Type B pancreatic cell (in vitro differentiated cells): Measurements from ENCODE around the gene CA5A. TPM values are rescaled to one million over a fixed set of nuclear protein-coding genes. Genes with fewer than 3 reads are reported as not detected.
A peak's percentile ranks its signal among the peaks of the same experiment; 100 is the strongest.
"Not testable (repeated sequence)": the region's sequence is repeated elsewhere in the genome, so short reads cannot be mapped to it uniquely, and the experiment has no call there.

Experiments used
- DNase-seq: peaks from one replicate; pipeline ENCODE4 v3.0.0; 2021; ENCODE audit warnings: mixed read lengths; ENCODE audit not compliant: unreplicated experiment; ENCODE audit errors: extremely low spot score
- H3K27ac Mint-ChIP-seq: 2 replicates; pipeline ENCODE4 v1.8.0; 2021; ENCODE audit warnings: mild to moderate bottlenecking, mixed read lengths
- H3K27me3 Mint-ChIP-seq: 2 replicates; pipeline ENCODE4 v1.8.0; 2021; ENCODE audit warnings: mixed read lengths
- H3K36me3 Mint-ChIP-seq: 2 replicates; pipeline ENCODE4 v1.8.0; 2021; ENCODE audit warnings: mixed read lengths
- H3K4me1 Mint-ChIP-seq: one replicate; pipeline ENCODE4 v1.8.0; 2021; ENCODE audit warnings: mixed read lengths; ENCODE audit not compliant: unreplicated experiment
- H3K4me3 Mint-ChIP-seq: 2 replicates; pipeline ENCODE4 v1.8.0; 2021; ENCODE audit warnings: mild to moderate bottlenecking, mixed read lengths
- H3K9me3 Mint-ChIP-seq: 2 replicates; pipeline ENCODE4 v1.8.0; 2021; ENCODE audit warnings: mixed read lengths
- total RNA-seq: library from RNA; stranded (reverse); gene quantifications from 2 replicates; pipeline ENCODE4 v1.2.1, GENCODE V29; 2021; ENCODE audit warnings: low replicate concordance
- TF ChIP-seq, protein P1 (sequence below): fragments of 200-600 bp; sonication (generic); conservative IDR thresholded peaks from 2 replicates; pipeline ENCODE4 v1.5.0; 2021; ENCODE audit warnings: antibody characterized with exemption, mild to moderate bottlenecking

The CA5A gene
- total RNA-seq, 1 donor from 2014 or later = 0.70 TPM

GRCh38 chr16:87945351-87946042, 9.2 kb upstream of the CA5A start:
- Mint-ChIP-seq H3K4me3 (peak overlapping the region; percentile 83), H3K27me3 (no peaks in the 10 kb centered on the region), H3K9me3 (no peaks in the 10 kb centered on the region), H3K27ac (peak overlapping the region; percentile 98), H3K36me3 (no peaks in the 10 kb centered on the region), H3K4me1 (peaks cover 13% of the 10 kb centered on the region)
- DNase-seq = no peak
- TF ChIP-seq, protein P1, sequence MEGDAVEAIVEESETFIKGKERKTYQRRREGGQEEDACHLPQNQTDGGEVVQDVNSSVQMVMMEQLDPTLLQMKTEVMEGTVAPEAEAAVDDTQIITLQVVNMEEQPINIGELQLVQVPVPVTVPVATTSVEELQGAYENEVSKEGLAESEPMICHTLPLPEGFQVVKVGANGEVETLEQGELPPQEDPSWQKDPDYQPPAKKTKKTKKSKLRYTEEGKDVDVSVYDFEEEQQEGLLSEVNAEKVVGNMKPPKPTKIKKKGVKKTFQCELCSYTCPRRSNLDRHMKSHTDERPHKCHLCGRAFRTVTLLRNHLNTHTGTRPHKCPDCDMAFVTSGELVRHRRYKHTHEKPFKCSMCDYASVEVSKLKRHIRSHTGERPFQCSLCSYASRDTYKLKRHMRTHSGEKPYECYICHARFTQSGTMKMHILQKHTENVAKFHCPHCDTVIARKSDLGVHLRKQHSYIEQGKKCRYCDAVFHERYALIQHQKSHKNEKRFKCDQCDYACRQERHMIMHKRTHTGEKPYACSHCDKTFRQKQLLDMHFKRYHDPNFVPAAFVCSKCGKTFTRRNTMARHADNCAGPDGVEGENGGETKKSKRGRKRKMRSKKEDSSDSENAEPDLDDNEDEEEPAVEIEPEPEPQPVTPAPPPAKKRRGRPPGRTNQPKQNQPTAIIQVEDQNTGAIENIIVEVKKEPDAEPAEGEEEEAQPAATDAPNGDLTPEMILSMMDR = no peak

DNA sequence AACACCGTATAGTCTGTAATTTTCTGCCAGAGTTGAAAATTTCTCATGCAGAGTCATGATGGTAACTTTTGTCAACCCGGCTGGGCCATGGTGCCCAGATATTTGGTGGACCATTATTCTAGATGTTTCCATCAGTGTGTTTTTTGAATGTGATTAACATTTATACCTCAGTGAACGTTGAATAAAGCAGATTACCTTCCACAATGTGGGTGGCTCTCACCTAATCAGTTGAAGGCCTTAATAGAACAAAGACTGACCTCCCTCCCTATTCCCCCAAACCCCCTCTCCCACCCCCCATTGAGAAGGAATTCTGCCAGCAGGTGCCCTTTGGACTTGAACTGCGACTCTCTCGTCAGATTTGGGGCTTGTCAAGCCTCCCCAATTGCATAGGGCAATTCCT, 6.4 kb upstream of the CA5A start:
- TF ChIP-seq, protein P1 = no peak
- no peak overlapping the region for H3K4me3 Mint-ChIP-seq
- peaks cover 10% of the 10 kb centered on the region for H3K4me1 Mint-ChIP-seq
- no peak for DNase-seq
- H3K27me3 Mint-ChIP-seq = no peaks in the 10 kb centered on the region
- H3K9me3 Mint-ChIP-seq = no peaks in the 10 kb centered on the region
- no peak overlapping the region for H3K27ac Mint-ChIP-seq
- H3K36me3 Mint-ChIP-seq = no peaks in the 10 kb centered on the region

DNA sequence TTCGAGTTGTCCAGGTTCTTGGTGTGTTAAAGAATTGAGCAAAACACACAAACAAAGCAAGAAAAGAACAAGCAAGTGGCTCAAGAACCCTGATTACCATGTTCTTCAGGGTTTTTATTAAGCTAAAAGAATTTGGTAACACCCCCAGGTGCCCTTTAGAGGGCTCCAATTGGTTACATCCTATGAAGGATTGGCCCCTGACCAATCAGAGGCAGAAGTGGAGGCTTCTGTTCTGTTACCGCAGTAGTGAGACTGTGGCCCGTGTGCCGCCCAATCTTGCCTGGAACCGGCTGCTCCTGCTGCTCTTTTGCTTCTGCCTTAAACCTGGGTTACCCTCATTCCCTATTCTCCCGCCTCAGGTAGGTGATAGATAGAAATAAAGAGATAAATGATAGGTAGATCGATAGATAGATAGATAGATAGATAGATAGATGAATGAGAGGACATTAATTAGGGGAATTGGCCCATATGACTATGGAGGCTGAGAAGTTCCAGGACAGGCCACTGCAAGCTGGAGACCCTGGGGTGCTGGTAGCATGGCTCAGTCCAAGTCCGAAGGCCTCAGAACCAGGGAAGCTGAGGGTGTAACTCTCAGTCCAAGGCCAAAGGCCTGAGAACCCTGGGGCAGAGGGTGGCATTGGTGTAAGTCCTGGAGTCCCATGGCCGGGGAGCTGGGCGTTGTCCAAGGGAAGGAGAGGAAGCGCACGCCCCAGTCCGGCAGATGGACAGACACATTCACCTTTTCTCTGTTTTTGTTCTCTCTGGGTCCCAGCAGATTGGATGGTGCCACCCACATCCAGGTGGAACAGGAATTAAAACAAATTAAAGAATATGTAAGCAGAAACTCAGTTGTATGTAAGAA, 3.5 kb upstream of the CA5A start:
- no peaks in the 10 kb centered on the region for H3K9me3 Mint-ChIP-seq
- no peaks in the 10 kb centered on the region for H3K27me3 Mint-ChIP-seq
- no peak overlapping the region for H3K27ac Mint-ChIP-seq
- no peaks in the 10 kb centered on the region for H3K4me1 Mint-ChIP-seq
- no peak for DNase-seq
- TF ChIP-seq, protein P1 = no peak
- no peak overlapping the region for H3K4me3 Mint-ChIP-seq
- H3K36me3 Mint-ChIP-seq = no peaks in the 10 kb centered on the region

GRCh38 chr16:87938412-87938949, 2.2 kb upstream of the CA5A start:
- Mint-ChIP-seq H3K27me3 (no peaks in the 10 kb centered on the region), H3K9me3 (no peaks in the 10 kb centered on the region), H3K4me1 (no peaks in the 10 kb centered on the region), H3K27ac (no peak overlapping the region), H3K36me3 (no peaks in the 10 kb centered on the region), H3K4me3 (no peak overlapping the region)
- TF ChIP-seq, protein P1 = no peak
- no peak for DNase-seq

DNA sequence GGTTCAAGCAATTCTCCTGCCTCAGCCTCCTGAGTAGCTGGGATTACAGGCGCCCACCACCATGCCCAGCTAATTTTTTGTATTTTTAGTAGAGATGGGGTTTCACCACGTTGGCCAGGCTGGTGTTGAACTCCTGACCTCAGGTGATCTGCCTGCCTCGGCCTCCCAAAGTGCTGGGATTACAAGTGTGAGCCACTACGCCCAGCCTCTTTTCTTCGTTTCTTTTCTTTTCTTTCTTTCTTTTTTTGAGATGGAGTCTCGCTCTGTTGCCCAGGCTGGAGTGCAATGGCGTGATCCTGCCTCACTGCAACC, 858 bp upstream of the CA5A start:
- H3K4me3 Mint-ChIP-seq, H3K36me3 Mint-ChIP-seq, H3K27me3 Mint-ChIP-seq, H3K4me1 Mint-ChIP-seq, DNase-seq, H3K9me3 Mint-ChIP-seq, H3K27ac Mint-ChIP-seq: not testable (repeated sequence)

GRCh38 chr16:87936016-87936374, 334 bp downstream of the CA5A start:
- H3K9me3 Mint-ChIP-seq, H3K36me3 Mint-ChIP-seq, H3K27me3 Mint-ChIP-seq, H3K4me3 Mint-ChIP-seq, H3K4me1 Mint-ChIP-seq, H3K27ac Mint-ChIP-seq, DNase-seq: not testable (repeated sequence)

GRCh38 chr16:87934752-87935425, 1.4 kb downstream of the CA5A start:
- H3K4me3 Mint-ChIP-seq, H3K27ac Mint-ChIP-seq, H3K4me1 Mint-ChIP-seq, H3K36me3 Mint-ChIP-seq, DNase-seq, H3K27me3 Mint-ChIP-seq, H3K9me3 Mint-ChIP-seq: not testable (repeated sequence)
